GM12874 (cell line): Measurements from ENCODE around the gene TCF12.

ENCODE experiments used
- TF ChIP-seq, protein P1 (sequence below): IDR thresholded peaks from 2 replicates; pipeline ENCODE4 v1.5.1; 2011; ENCODE audit warnings: low read depth, mild to moderate bottlenecking, control low read depth, low read length, moderate library complexity; ENCODE audit not compliant: insufficient read depth

Gene TCF12

DNA sequence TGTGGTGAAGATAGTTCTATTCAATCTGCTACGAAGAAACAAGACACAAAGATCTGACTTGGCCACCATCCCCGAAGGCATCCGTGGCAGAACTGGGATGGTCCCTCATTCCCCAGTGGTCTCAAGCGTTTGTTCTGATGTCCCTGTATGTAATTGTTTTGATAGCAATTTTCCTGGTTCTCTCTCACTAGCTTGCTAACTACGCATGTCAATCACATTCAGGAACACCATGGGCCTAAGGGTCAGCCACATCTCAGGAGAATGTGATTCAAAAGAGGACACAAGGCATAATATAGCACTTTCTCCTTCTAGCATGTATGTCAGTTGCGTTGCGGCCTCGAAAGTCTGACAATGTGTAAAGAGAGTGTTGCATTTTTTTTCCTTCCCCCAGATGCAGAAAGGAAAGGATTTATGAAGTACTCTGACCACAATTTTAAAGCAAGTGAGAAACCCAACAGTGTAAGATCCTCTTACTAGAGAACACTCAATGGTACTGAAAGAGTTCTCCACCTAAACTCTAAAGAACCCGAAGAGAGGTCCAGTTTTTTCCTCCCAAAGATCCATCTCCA, 32.0 kb upstream of the TCF12 start:
- TF ChIP-seq, protein P1, sequence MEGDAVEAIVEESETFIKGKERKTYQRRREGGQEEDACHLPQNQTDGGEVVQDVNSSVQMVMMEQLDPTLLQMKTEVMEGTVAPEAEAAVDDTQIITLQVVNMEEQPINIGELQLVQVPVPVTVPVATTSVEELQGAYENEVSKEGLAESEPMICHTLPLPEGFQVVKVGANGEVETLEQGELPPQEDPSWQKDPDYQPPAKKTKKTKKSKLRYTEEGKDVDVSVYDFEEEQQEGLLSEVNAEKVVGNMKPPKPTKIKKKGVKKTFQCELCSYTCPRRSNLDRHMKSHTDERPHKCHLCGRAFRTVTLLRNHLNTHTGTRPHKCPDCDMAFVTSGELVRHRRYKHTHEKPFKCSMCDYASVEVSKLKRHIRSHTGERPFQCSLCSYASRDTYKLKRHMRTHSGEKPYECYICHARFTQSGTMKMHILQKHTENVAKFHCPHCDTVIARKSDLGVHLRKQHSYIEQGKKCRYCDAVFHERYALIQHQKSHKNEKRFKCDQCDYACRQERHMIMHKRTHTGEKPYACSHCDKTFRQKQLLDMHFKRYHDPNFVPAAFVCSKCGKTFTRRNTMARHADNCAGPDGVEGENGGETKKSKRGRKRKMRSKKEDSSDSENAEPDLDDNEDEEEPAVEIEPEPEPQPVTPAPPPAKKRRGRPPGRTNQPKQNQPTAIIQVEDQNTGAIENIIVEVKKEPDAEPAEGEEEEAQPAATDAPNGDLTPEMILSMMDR: no peak

DNA sequence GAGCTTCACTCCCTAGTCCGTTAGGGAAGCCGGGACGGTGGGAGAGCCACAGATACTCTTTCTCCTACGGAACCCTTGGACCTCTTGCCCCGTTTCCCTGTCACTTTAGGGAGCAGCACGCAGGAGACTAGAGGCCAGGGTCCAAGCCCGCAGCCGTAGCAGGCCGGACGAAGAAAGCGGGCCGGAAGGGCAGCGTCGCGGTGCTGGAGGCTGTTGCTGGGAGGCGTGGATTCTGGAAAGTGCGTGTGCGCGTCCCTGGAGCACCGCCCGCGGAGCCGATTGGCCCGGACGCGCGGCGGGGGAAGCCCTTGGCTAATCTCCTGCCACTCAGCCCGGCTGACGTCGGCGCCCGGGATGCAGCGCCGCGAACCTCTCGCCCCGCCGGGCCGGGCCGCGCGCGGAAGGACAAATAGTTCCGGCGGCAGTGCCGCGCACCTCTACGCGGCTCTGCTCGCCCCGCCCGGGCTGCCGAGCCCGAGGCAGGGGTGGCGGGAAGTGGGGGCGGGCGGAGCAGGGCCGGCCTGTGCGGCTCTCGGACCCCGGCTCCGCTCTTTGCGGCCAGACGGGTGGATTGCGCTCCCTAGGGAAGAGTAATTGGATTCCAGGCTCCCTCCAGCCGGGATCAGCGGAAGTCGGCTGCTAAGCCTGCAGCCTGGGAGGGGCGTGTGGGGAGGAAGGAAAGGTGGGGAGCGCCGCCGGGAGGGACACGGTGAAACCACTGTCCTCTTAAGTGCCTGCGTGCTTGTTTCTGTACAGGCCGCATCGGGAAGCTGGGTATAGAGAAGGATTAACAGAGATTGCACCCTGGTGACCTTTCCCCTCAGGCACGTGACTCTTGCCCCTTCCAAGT, 31.3 kb upstream of the TCF12 start:
- TF ChIP-seq, protein P1: no peak

DNA sequence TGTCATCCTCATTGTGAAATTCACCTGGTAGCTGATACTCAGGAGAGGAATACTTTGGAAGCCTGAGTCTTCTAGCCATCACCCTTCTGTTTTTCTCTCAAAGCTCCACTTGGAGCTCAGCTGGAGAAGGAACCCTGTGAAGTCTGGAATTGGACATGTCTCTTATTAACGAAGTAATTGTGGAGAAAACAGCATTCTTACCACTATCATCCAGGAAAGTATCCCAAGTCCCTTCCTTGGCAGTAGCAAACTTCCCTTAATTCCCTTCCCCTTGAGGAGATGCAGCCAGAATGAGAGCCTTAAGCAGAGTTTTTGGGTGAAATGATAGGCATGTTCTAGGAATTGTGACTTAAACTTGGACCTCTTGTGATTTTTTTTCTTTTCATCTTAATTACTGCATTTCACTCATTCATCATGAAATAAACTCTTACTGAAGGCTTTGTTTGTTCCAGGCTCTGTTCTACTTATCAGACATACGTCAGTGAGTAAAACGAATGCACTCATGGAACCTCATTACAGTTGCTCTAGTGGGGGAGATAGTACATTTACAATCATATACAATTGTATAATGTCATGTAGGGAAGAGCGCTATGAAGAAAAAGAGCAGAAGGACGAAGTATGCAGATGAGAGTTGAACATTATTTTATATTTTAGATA, 30.5 kb upstream of the TCF12 start:
- TF ChIP-seq, protein P1: no peak

DNA sequence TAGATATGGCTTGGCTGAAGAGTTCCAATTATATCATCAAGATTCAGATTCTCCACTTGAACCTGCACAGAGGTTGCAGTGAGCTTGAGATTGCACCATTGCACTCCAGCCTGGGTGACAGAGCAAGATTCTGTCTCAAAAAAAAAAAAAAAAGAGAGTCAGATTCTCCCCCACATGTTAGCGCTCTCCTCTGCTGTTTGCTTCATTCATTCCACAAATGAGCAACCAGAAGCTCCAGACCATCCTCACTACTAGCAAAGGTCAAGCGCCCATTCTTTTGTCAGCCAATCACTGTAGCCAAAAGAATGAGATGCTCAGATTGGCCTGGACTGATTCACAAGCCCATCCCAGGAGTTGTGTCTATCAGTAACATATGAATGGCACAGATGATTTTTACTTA, 28.4 kb upstream of the TCF12 start:
- TF ChIP-seq, protein P1: no peak

DNA sequence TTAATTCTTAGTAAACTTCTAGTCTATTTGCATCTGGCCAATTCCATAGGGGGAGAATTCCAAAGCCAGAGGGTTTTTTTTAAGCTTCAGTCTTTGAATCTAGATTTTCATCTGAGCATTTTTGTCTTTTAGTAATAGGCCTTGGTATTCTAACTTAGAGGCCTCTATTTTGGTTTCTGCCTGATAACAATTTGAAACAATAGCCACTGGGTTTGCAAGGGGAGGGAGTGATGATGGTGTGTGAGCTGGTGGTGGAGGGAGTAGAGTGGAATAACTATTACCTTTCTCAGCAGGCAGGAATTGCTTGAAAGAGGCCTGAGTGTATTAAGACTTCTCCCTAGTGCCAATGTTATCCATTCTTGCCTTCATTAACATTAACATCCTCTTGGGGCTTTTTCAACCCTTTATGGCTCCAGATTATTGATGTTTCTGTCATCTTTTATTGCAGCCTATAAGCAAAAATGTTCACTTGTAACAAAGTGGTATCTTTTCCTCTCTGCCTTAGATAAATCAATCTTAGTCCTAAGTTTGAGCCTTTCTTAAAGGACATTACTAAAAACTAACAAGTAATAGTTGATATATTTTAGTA, 26.5 kb upstream of the TCF12 start:
- TF ChIP-seq, protein P1: no peak

DNA sequence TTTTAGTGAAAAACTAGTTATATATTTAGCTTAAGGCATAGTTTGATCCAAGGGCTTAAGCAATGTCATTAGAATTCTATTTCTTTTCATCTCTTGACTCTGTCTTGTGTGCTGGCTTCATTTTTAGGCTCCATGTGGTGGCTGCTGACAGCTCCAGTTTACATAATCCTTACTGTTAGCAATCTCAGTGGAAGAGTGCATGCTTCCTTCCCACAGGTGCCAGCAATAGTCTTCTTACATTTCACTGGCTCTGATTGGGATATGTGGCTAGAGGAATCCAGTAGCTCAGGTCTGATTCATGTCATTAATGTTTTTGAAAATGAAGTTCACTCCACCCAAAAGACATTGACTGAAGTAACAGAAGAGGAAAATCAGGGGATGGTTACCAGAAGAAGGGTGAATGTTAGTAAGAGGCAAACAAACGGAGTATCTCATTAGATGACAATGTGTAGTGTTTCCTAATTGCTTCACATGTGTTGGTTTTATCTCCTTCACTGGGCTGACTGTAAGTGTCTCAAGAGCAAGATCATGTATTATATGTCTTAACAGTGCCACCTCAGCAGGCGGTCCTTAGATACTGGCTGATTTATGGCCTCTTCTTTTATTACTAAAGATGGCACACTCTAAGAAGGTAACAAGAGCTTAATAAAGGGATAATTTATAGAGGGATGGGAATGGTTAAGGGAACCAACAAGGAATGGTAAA, 25.6 kb upstream of the TCF12 start:
- TF ChIP-seq, protein P1: no peak

DNA sequence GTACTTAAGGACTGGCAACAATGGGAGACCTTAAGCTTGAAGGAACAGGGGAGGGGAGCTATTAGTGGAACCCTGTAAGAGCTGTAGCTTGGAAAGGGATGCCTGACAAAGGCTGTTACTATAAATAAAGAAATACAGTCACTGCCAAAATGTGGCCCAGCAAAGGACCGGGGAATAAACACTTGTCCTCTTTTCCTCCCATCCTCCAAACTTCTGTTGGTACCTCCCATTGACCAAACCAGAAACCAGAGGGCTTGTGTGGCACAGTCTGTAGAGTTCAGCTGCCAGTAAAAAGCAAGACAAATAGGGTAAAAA, 25.1 kb upstream of the TCF12 start:
- TF ChIP-seq, protein P1: no peak
